SK-N-SH treated with all-trans-retinoic acid at 6 μM for 48 hours (cell line): ENCODE measurements around the gene VSNL1.

Source experiments
- ATAC-seq: fragments of 200-7000 bp; cut with Tn5 transposase; 3 replicates; pipeline ENCODE4 v1.9.1; 2020; ENCODE audit warnings: mild to moderate bottlenecking, moderate library complexity
- ARNTL ChIP-seq: fragments of 450-650 bp; formaldehyde crosslinking; IDR thresholded peaks from 2 replicates; pipeline ENCODE4 v1.5.0; 2020; ENCODE audit warnings: low read depth, mild to moderate bottlenecking, moderate library complexity, borderline replicate concordance
- CSDC2 ChIP-seq: fragments of 250-450 bp; sonication (Bioruptor Pico); IDR thresholded peaks from 2 replicates; pipeline ENCODE4 v1.5.0; 2020; ENCODE audit warnings: mild to moderate bottlenecking, moderate library complexity
- CSRNP3 ChIP-seq: fragments of 250-450 bp; sonication (Bioruptor Pico); IDR thresholded peaks from 2 replicates; pipeline ENCODE4 v1.5.1; 2021; ENCODE audit warnings: mild to moderate bottlenecking, moderate library complexity
- ESRRG ChIP-seq: fragments of 250-450 bp; sonication (Bioruptor Pico); IDR thresholded peaks from 2 replicates; pipeline ENCODE4 v1.6.1; 2021; ENCODE audit warnings: mild to moderate bottlenecking
- ISL1 ChIP-seq: fragments of 250-450 bp; sonication (Bioruptor Pico); IDR thresholded peaks from 2 replicates; pipeline ENCODE4 v2.1.2; 2022; ENCODE audit warnings: mild to moderate bottlenecking, moderate library complexity
- PPARA ChIP-seq: fragments of 250-450 bp; sonication (Bioruptor Pico); IDR thresholded peaks from 2 replicates; pipeline ENCODE4 v1.5.0; 2020; ENCODE audit warnings: mild to moderate bottlenecking, borderline replicate concordance
- RARB ChIP-seq: fragments of 250-450 bp; sonication (Bioruptor Pico); IDR thresholded peaks from 2 replicates; pipeline ENCODE4 v1.8.0; 2021; ENCODE audit warnings: mild to moderate bottlenecking, moderate library complexity
- SNAI2 ChIP-seq: fragments of 250-450 bp; sonication (Bioruptor Pico); IDR thresholded peaks from 2 replicates; pipeline ENCODE4 v1.5.0; 2020; ENCODE audit warnings: mild to moderate bottlenecking, moderate library complexity
- TOX ChIP-seq: fragments of 250-450 bp; sonication (Bioruptor Pico); IDR thresholded peaks from 2 replicates; pipeline ENCODE4 v1.8.0; 2021; ENCODE audit warnings: mild to moderate bottlenecking, moderate library complexity, borderline replicate concordance
- TSHZ2 ChIP-seq: fragments of 250-450 bp; sonication (Bioruptor Pico); IDR thresholded peaks from 2 replicates; pipeline ENCODE4 v1.5.0; 2020; ENCODE audit warnings: mild to moderate bottlenecking, moderate library complexity
- ZC3H10 ChIP-seq: fragments of 250-450 bp; sonication (Bioruptor Pico); IDR thresholded peaks from 2 replicates; pipeline ENCODE4 v1.5.1; 2021; ENCODE audit warnings: mild to moderate bottlenecking, moderate library complexity
- ZFP3 ChIP-seq: fragments of 250-450 bp; sonication (Bioruptor Pico); IDR thresholded peaks from 2 replicates; pipeline ENCODE4 v1.5.0; 2020; ENCODE audit warnings: mild to moderate bottlenecking, moderate library complexity
- ZFP30 ChIP-seq: fragments of 450-650 bp; formaldehyde crosslinking; IDR thresholded peaks from 2 replicates; pipeline ENCODE4 v1.5.0; 2022; ENCODE audit warnings: mild to moderate bottlenecking, moderate library complexity
- ZNF565 ChIP-seq: fragments of 450-650 bp; formaldehyde crosslinking; conservative IDR thresholded peaks from 2 replicates; pipeline ENCODE4 v1.5.0; 2020; ENCODE audit warnings: low read depth, mild to moderate bottlenecking, moderate library complexity
- ZNF8 ChIP-seq: fragments of 450-650 bp; formaldehyde crosslinking; IDR thresholded peaks from 2 replicates; pipeline ENCODE4 v1.5.0; 2020; ENCODE audit warnings: mild to moderate bottlenecking, moderate library complexity
- TF ChIP-seq, protein P1 (sequence below): fragments of 250-450 bp; sonication (Bioruptor Pico); IDR thresholded peaks from 2 replicates; pipeline ENCODE4 v1.8.0; 2020; ENCODE audit warnings: mild to moderate bottlenecking, moderate library complexity, borderline replicate concordance
- TF ChIP-seq, protein P2 (sequence below): fragments of 250-450 bp; sonication (Bioruptor Pico); IDR thresholded peaks from 2 replicates; pipeline ENCODE4 v1.5.1; 2020; ENCODE audit warnings: low read depth, mild to moderate bottlenecking, moderate library complexity

VSNL1 gene

DNA sequence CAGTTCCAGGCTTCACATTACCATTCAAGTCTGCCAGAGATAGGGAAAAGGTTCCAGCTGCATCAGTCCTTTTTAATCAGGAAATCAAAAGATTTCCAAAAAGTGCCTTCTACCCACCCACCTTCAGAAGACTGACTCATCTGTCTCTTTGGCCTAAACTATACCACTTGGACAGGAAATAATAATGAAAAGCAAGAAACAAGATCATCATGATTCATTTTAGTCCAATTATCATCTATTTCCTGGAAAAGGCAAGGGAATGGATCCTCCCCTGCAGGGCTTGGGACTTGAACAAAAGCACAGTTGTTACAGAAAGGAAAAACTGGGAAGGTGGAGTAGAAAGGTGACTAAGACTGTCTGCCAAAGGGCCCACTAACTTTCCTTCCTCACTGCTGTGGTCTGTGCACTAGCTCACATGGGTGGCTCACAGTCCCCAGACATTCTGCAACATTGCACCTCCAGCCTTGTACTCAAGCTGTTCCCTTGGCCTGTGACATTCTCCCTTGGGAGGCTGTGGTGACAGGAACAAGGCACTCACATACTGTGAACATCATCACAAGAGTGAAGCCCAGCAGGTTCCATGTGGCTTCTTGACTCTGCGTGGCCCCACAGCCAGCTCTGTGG lies 75.3 kb downstream of the VSNL1 start:
- TF ChIP-seq SNAI2 (CRISPR knock-in tag) (no peak), ZFP3 (CRISPR knock-in tag) (no peak), ESRRG (CRISPR knock-in tag) (no peak), RARB (CRISPR knock-in tag) (no peak), ISL1 (CRISPR knock-in tag) (no peak), ARNTL (no peak), TSHZ2 (no peak), ZFP30 (no peak), ZC3H10 (CRISPR knock-in tag) (no peak), TOX (CRISPR knock-in tag) (no peak), PPARA (CRISPR knock-in tag) (no peak), CSRNP3 (CRISPR knock-in tag) (no peak), CSDC2 (CRISPR knock-in tag) (no peak)
- TF ChIP-seq, protein P1, sequence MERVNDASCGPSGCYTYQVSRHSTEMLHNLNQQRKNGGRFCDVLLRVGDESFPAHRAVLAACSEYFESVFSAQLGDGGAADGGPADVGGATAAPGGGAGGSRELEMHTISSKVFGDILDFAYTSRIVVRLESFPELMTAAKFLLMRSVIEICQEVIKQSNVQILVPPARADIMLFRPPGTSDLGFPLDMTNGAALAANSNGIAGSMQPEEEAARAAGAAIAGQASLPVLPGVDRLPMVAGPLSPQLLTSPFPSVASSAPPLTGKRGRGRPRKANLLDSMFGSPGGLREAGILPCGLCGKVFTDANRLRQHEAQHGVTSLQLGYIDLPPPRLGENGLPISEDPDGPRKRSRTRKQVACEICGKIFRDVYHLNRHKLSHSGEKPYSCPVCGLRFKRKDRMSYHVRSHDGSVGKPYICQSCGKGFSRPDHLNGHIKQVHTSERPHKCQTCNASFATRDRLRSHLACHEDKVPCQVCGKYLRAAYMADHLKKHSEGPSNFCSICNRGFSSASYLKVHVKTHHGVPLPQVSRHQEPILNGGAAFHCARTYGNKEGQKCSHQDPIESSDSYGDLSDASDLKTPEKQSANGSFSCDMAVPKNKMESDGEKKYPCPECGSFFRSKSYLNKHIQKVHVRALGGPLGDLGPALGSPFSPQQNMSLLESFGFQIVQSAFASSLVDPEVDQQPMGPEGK (CRISPR knock-in tag): no peak
- TF ChIP-seq, protein P2, sequence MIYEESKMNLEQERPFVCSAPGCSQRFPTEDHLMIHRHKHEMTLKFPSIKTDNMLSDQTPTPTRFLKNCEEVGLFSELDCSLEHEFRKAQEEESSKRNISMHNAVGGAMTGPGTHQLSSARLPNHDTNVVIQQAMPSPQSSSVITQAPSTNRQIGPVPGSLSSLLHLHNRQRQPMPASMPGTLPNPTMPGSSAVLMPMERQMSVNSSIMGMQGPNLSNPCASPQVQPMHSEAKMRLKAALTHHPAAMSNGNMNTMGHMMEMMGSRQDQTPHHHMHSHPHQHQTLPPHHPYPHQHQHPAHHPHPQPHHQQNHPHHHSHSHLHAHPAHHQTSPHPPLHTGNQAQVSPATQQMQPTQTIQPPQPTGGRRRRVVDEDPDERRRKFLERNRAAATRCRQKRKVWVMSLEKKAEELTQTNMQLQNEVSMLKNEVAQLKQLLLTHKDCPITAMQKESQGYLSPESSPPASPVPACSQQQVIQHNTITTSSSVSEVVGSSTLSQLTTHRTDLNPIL (CRISPR knock-in tag): no peak
- ATAC-seq: peak; percentile 78

GRCh38 chr2:17616405-17616804 lies 75.9 kb downstream of the VSNL1 start:
- TF ChIP-seq ZFP3 (CRISPR knock-in tag): no peak
- no peak for TF ChIP-seq RARB (CRISPR knock-in tag)
- no peak for TF ChIP-seq ZNF565 (CRISPR knock-in tag)
- no peak for TF ChIP-seq ZFP30
- no peak for TF ChIP-seq CSDC2 (CRISPR knock-in tag)
- TF ChIP-seq ESRRG (CRISPR knock-in tag): no peak
- no peak for TF ChIP-seq TOX (CRISPR knock-in tag)
- TF ChIP-seq ISL1 (CRISPR knock-in tag): no peak
- no peak for TF ChIP-seq ZNF8
- TF ChIP-seq, all 23 proteins: peak for 0
- ATAC-seq: no peak

GRCh38 chr2:17617516-17617915 lies 77.0 kb downstream of the VSNL1 start:
- no peak for ATAC-seq
- TF ChIP-seq RARB (CRISPR knock-in tag) (no peak), CSDC2 (CRISPR knock-in tag) (no peak), ESRRG (CRISPR knock-in tag) (no peak), ARNTL (no peak), ZC3H10 (CRISPR knock-in tag) (no peak), TSHZ2 (no peak)
- TF ChIP-seq, protein P1 (CRISPR knock-in tag): no peak
